GM19397 (cell line): ENCODE measurements around the gene MBNL3.
"Not testable (repeated sequence)": the region's sequence is repeated elsewhere in the genome, so short reads cannot be mapped to it uniquely, and the experiment has no call there.

Experiments
- ATAC-seq: cut with Tn5 transposase; IDR thresholded peaks from one replicate; pipeline ENCODE4 v1.9.1; 2021; ENCODE audit warnings: mild to moderate bottlenecking, moderate library complexity; ENCODE audit not compliant: unreplicated experiment

MBNL3 gene

GRCh38 chrX:132480581-132481203 is 8.1 kb downstream of the MBNL3 start:
- ATAC-seq: peak; percentile 79

DNA sequence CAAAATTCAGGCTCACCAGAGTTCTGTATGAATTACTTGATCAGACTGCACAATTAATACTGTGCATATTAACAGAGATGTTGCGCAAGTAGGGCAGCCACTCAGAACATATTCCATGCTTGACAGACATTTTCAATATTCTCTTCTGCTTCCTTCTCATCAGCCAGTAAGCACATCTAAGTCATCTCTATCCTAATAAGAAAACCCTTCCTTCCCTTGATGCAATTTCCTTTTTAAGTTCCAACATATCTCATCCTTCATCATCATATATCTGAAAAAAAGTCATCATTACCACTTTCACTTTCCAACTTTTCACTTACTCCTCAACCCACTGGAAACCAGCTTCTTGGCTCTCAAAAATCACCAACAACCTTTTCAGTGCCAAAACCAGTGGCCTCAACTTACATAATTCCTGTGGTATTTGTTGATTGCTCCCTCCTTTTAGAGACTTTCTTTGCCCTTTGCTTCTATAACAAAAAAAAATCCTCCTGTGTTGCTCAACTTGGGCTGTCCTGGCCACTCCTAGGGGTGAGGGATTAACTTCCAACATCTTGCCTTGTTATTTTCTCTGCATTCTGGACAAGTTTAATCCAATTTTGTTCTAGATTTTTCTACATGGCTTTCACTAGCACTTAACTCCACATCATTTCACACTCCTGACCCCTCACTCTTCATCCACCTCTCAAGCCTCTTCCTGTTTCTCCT is 14.1 kb downstream of the MBNL3 start:
- ATAC-seq: no peak

GRCh38 chrX:132472397-132472796 is 16.4 kb downstream of the MBNL3 start:
- no peak for ATAC-seq

- ATAC-seq: no peak
Observed at GRCh38 chrX:132470831-132471230, 18.0 kb downstream of the MBNL3 start.

- ATAC-seq: no peak
Observed at GRCh38 chrX:132470179-132470578, 18.7 kb downstream of the MBNL3 start.

- no peak for ATAC-seq
Observed at GRCh38 chrX:132468454-132468853, 20.4 kb downstream of the MBNL3 start.

DNA sequence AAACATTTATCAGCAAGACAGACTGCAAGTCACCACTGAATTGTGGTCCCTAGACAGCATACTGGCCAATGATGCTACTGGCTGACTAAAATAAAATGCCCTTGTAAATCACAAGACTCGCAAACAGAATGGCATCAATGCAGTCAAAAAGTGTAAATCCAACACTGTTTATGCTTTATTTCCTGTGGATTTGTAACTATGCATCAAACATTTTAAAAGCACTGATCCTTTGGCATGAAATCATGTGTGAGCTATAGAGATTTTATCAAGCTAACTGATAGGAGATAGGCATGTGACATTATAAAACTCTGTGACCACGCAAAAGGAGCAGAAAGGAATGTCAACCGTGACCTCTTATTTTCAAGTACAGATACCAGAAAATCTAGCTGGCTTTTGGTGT is 20.8 kb downstream of the MBNL3 start:
- ATAC-seq: no peak

- no peak for ATAC-seq
Observed at GRCh38 chrX:132467026-132467425, 21.8 kb downstream of the MBNL3 start.

DNA sequence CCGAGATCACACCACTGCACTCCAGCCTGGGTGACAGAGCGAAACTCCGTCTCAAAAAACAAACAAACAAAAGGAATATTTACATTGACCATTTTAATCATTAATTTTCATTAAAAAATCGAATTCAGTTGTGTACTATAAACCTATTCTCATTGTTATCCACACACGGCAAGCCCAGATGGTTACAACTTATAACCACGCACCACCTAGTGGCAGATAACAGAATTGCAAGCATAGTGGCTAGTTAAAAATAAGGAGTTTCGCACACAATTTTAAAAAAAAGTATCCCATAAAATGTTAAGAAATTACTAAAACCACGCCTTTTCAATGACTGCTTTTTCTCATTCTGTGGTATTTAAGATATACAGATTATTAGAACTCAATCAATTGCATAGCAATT is 25.4 kb downstream of the MBNL3 start:
- ATAC-seq: no peak

- ATAC-seq: no peak
Observed at GRCh38 chrX:132461886-132462285, 27.0 kb downstream of the MBNL3 start.

DNA sequence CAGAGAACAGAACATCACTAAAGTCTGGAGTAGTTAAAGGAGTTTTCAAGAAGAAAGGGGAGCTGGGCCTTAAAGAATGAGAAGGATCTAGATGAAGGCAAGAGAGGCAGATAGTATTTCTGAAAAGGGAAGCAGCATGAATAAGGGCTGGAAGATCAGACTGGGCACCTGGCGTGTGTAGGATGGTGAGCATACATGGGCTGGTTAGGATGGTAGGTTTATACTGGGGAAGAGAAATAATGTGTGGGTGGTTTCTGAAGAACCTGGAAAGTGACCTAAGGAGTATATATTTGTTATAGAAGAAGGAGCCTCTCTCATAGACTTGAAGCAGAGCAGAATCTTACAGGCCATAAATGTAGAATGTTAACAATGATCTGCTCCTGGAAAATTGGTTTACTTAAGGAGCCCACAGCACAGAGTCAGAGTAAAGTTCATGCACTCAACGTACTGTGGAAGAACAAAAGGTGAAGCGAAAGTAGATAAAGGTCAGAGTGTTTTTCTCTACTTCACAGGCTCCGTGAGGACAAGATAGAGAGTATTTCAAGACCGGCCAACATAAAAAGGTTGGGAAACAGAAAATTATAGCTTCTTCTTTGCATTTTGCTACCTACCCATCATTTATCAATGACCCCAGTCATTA is 35.8 kb downstream of the MBNL3 start:
- no peak for ATAC-seq

DNA sequence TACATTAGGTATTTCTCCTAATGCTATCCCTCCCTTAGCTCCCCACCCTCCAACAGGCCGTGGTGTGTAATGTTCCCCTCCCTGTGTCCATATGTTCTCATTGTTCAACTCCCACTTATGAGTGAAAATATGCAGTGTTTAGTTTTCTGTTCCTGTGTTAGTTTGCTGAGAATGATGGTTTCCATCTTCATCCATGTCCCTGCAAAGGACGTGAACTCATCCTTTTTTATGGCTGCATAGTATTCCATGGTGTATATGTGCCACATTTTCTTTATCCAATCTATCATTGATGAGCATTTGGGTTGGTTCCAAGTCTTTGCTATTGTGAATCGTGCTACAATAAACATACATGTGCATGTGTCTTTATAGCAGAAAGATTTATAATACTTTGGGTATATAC is 42.9 kb downstream of the MBNL3 start:
- not testable (repeated sequence) for ATAC-seq

DNA sequence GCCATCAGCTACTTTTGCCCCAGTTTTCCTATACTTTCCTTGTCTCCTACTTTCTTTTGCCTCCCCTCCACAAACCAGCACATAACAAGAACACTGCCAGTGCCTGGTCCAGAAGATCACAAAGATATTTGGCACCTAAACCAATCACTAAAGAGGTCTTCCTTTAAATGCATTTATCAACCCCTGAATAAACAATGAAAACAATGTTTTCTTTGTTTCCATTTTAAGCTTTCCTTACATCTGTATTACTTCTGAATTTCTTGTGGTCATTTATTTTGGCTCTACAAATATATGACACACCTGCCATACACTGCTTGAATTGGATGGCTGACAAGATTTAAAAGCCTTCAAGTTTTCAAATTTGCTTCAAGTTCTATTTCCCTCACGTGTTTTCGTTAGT is 43.9 kb downstream of the MBNL3 start:
- ATAC-seq: no peak

GRCh38 chrX:132443196-132444135 is 45.4 kb downstream of the MBNL3 start:
- ATAC-seq: no peak

- ATAC-seq: no peak
Observed at GRCh38 chrX:132442691-132443090, 46.1 kb downstream of the MBNL3 start.

- ATAC-seq: no peak
Observed at GRCh38 chrX:132435222-132435621, 53.6 kb downstream of the MBNL3 start.

GRCh38 chrX:132433551-132433950 is 55.3 kb downstream of the MBNL3 start:
- ATAC-seq: no peak

- ATAC-seq: no peak
Observed at GRCh38 chrX:132433001-132433400, 55.8 kb downstream of the MBNL3 start.

DNA sequence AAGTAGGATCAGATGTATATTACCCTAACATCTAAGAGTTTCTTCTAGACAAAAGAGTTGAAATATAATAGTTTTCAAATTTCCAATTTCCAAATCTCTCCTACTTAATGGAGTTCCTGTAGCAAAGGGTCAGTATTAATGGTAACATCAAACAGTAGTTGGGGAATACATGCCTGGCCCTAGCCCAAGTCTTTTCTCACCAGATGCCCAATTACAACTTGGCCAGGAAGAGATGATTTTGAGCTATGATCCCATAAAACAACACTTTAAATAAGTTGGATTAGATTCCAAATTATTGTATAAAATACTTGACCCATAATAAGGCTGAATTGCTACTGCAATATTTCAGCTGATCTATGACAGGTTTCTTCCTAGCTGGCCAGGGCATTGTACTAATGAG is 59.9 kb downstream of the MBNL3 start:
- no peak for ATAC-seq

- ATAC-seq: no peak
Observed at GRCh38 chrX:132426695-132427281, 62.0 kb downstream of the MBNL3 start.
